Stimulated activated CD4-positive, alpha-beta T cell treated with anti-CD3 and anti-CD28 coated beads, Interleukin-2, amount 100 ng/mL, for 4 hours (primary cell): ENCODE results near the gene APP.
"Not testable (repeated sequence)": the region's sequence is repeated elsewhere in the genome, so short reads cannot be mapped to it uniquely, and the experiment has no call there.

Experiments
- DNase-seq: peaks from one replicate; pipeline ENCODE4 v3.0.0-alpha.2; 2020; ENCODE audit warnings: low read depth

The APP gene

GRCh38 chr21:26060335-26061115 is 110.0 kb downstream of the APP start:
- DNase-seq, result no peak

- DNase-seq, result no peak
Observed at GRCh38 chr21:26057477-26058170, 112.9 kb downstream of the APP start.

GRCh38 chr21:26055841-26056264 is 114.7 kb downstream of the APP start:
- no peak for DNase-seq

GRCh38 chr21:26055010-26055409 is 115.6 kb downstream of the APP start:
- no peak for DNase-seq

- DNase-seq, result no peak
Observed at GRCh38 chr21:26052057-26052456, 118.5 kb downstream of the APP start.

- no peak for DNase-seq
Observed at GRCh38 chr21:26050857-26051256, 119.7 kb downstream of the APP start.

GRCh38 chr21:26049803-26050202 is 120.8 kb downstream of the APP start:
- DNase-seq, result no peak

GRCh38 chr21:26047279-26047967 is 123.1 kb downstream of the APP start:
- no peak for DNase-seq

- no peak for DNase-seq
Observed at GRCh38 chr21:26043891-26044290, 126.7 kb downstream of the APP start.

GRCh38 chr21:26042181-26042876 is 128.2 kb downstream of the APP start:
- DNase-seq, result no peak

GRCh38 chr21:26041431-26042180 is 129.0 kb downstream of the APP start:
- DNase-seq, result no peak

GRCh38 chr21:26036916-26037315 is 133.7 kb downstream of the APP start:
- DNase-seq, result no peak

- no peak for DNase-seq
Observed at GRCh38 chr21:26032263-26032662, 138.3 kb downstream of the APP start.

GRCh38 chr21:26028183-26028582 is 142.4 kb downstream of the APP start:
- DNase-seq, result no peak

GRCh38 chr21:26027696-26028095 is 142.9 kb downstream of the APP start:
- no peak for DNase-seq

GRCh38 chr21:26025536-26026512 is 144.7 kb downstream of the APP start:
- no peak for DNase-seq

- DNase-seq, result not testable (repeated sequence)
Observed at GRCh38 chr21:26023406-26023805, 147.2 kb downstream of the APP start.

GRCh38 chr21:26022598-26023337 is 147.8 kb downstream of the APP start:
- DNase-seq, result not testable (repeated sequence)

GRCh38 chr21:26020510-26020909 is 150.1 kb downstream of the APP start:
- DNase-seq, result no peak

GRCh38 chr21:26020081-26020480 is 150.5 kb downstream of the APP start:
- no peak for DNase-seq
